Mesendoderm (in vitro differentiated cells): ENCODE measurements around the gene ADIG.

Experiments used
- DNase-seq: peaks from one replicate; pipeline ENCODE4 v3.0.0; 2013
- H2AK5ac ChIP-seq: 2 replicates; pipeline ENCODE4 v1.6.1; 2013; ENCODE audit warnings: low read length, inconsistent platforms
- H2BK120ac ChIP-seq: 2 replicates; pipeline ENCODE4 v1.6.1; 2013; ENCODE audit warnings: low read depth, mild to moderate bottlenecking, low read length, moderate library complexity, mixed read lengths
- H2BK15ac ChIP-seq: replicated peaks from 2 replicates; pipeline ENCODE4 v1.6.1; 2013; ENCODE audit warnings: low read depth, mild to moderate bottlenecking, moderate library complexity
- H2BK5ac ChIP-seq: 2 replicates; pipeline ENCODE4 v1.6.1; 2013; ENCODE audit warnings: low read length, inconsistent platforms
- H3K18ac ChIP-seq: 2 replicates; pipeline ENCODE4 v1.6.1; 2013; ENCODE audit warnings: mild to moderate bottlenecking, low read length, mixed read lengths
- H3K23ac ChIP-seq: one replicate; pipeline ENCODE4 v1.6.1; 2013; ENCODE audit warnings: low read length
- H3K27ac ChIP-seq: 2 replicates; pipeline ENCODE4 v1.5.1; 2013; ENCODE audit warnings: low read depth, mild to moderate bottlenecking, inconsistent platforms, low read length, moderate library complexity
- H3K27me3 ChIP-seq: 2 replicates; pipeline ENCODE4 v1.6.1; 2013; ENCODE audit warnings: low read length, control low read depth, mild to moderate bottlenecking, inconsistent platforms; ENCODE audit not compliant: insufficient read depth, poor library complexity
- H3K36me3 ChIP-seq: 2 replicates; pipeline ENCODE4 v1.6.1; 2013; ENCODE audit warnings: low read length, inconsistent platforms; ENCODE audit not compliant: control insufficient read depth, insufficient read depth
- H3K4ac ChIP-seq: one replicate; pipeline ENCODE4 v1.6.1; 2013; ENCODE audit warnings: low read depth, mild to moderate bottlenecking, low read length, moderate library complexity
- H3K4me1 ChIP-seq: 2 replicates; pipeline ENCODE4 v1.6.1; 2013; ENCODE audit warnings: low read depth, low read length, inconsistent platforms; ENCODE audit not compliant: control insufficient read depth
- H3K4me2 ChIP-seq: 2 replicates; pipeline ENCODE4 v1.6.1; 2013; ENCODE audit warnings: low read length
- H3K4me3 ChIP-seq: 2 replicates; pipeline ENCODE4 v1.5.1; 2013; ENCODE audit warnings: mild to moderate bottlenecking, low read length
- H3K56ac ChIP-seq: one replicate; pipeline ENCODE4 v1.6.1; 2013; ENCODE audit warnings: low read length
- H3K79me1 ChIP-seq: 2 replicates; pipeline ENCODE4 v1.6.1; 2013; ENCODE audit warnings: low read length, inconsistent platforms
- H3K79me2 ChIP-seq: 2 replicates; pipeline ENCODE4 v1.6.1; 2013; ENCODE audit warnings: mild to moderate bottlenecking, low read length; ENCODE audit not compliant: control insufficient read depth, insufficient read depth
- H3K9ac ChIP-seq: 2 replicates; pipeline ENCODE4 v1.6.1; 2013; ENCODE audit warnings: low read length, inconsistent platforms
- H4K5ac ChIP-seq: one replicate; pipeline ENCODE4 v1.6.1; 2013; ENCODE audit warnings: low read length
- H4K8ac ChIP-seq: one replicate; pipeline ENCODE4 v1.6.1; 2013; ENCODE audit warnings: low read depth, mild to moderate bottlenecking, control low read depth, low read length, moderate library complexity
- WGBS: extraction: QIAGEN DNeasy Blood & Tissue Kit; methylation state at CpG from one replicate; pipeline ENCODE4 v1.1.7; 2013; ENCODE audit warnings: low lambda C conversion rate, missing lambda C conversion rate; ENCODE audit not compliant: insufficient coverage; ENCODE audit errors: extremely low coverage; 5-methylcytosine and 5-hydroxymethylcytosine counted together

Gene ADIG

DNA sequence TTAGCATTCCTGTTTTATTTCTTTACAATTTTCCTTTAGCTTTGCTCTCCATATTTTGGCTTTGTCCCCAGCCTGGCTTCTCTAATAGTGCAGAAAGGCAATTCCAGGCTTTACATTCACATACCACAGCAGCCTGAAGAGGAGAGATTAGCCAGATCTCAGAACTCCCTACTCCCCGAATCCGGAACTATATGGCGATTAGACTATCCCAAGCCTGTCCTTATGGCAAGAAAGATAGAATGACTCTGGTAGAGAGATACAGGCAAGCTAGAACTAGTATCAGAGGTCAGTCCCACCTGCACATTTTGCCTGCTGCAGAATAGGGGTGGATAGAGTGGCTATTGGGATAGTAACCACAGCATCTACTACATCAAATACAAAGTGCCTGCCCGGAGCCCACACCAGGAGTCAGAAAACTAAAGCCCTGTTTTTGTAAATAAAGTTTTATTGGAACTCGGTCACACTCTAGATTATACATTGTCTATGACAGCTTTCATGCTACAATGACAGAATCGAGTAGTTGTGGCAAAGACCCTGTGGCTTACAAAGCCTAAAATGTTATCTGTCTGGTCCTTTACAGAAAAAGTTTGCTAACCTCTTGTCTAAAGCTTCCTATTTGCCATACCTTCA is 17.1 kb upstream of the ADIG start:
- Histone ChIP-seq H4K8ac (no peak overlapping the region), H3K4ac (no peak overlapping the region), H3K79me1 (no peaks in the 10 kb centered on the region), H2BK120ac (no peak overlapping the region), H3K56ac (no peak overlapping the region), H3K27ac (no peak overlapping the region), H3K79me2 (no peaks in the 10 kb centered on the region), H4K5ac (no peak overlapping the region), H3K23ac (no peak overlapping the region), H3K18ac (no peak overlapping the region), H3K27me3 (no peaks in the 10 kb centered on the region), H3K4me3 (no peak overlapping the region), H3K4me2 (no peak overlapping the region), H3K9ac (no peak overlapping the region), H3K36me3 (no peaks in the 10 kb centered on the region), H3K4me1 (peaks cover 6% of the 10 kb centered on the region), H2BK15ac (no peak overlapping the region), H2AK5ac (no peak overlapping the region), H2BK5ac (no peak overlapping the region)
- WGBS, result no CpG with 5 or more reads among the region's 6 CpGs
- no peak for DNase-seq

DNA sequence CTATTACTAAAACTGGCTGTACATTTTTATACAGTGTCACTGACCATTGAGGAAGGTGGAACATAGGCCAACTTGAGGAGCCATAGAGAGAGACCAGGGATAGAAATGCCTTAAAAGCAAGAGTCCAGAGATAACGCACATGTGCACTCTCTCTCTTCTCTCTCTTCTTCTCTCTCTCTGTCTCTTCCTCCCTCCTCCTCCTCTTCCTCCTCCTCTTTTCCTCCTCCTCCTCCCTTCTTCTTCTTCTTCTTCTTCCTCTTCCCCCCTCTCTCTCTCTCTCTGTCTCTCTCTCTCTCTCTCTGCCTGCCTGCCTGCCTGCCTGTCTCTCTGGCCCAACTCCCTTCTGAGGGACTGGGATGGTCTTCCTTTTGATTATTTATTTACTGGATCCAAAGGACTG is 16.3 kb upstream of the ADIG start:
- Histone ChIP-seq H3K79me1 (no peaks in the 10 kb centered on the region), H3K56ac (no peak overlapping the region), H4K8ac (no peak overlapping the region), H3K27me3 (no peaks in the 10 kb centered on the region), H4K5ac (no peak overlapping the region), H3K27ac (no peak overlapping the region), H2AK5ac (no peak overlapping the region), H3K79me2 (no peaks in the 10 kb centered on the region), H2BK5ac (no peak overlapping the region), H3K4me1 (peaks cover 4% of the 10 kb centered on the region), H3K36me3 (no peaks in the 10 kb centered on the region), H3K23ac (no peak overlapping the region), H3K4me3 (no peak overlapping the region), H3K4ac (no peak overlapping the region), H3K4me2 (no peak overlapping the region), H2BK15ac (no peak overlapping the region), H3K9ac (no peak overlapping the region), H3K18ac (no peak overlapping the region), H2BK120ac (no peak overlapping the region)
- no CpG with 5 or more reads among the region's 1 CpG for WGBS
- DNase-seq, result no peak

DNA sequence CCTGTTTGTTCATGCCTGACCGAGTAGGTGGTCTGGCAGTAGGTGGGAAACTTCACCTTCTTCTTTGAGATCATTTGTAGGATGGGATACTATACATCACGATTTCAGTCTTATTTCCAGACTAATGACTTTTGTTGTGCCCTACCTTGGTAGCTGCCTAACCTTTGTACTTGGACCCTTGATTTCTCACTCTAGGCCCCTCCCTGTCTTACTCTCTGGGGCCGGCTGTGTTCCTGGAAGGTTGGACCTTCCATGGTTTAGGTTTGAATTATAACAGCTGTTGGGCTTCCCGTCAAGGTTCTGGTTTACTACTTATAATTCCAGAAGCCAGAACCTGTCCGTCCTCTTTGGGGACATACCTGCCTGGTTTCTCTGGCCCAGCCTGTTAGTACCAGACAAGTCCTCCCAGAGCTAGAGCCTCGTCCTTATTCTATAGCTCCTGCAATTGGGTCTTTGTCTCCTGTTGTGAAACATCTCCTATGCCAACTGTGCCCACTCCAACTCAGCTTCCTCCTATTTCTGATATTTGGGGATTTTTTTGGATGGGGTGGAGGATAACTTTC is 14.9 kb upstream of the ADIG start:
- Histone ChIP-seq H3K27ac (no peak overlapping the region), H3K4ac (no peak overlapping the region), H2BK15ac (no peak overlapping the region), H3K18ac (no peak overlapping the region), H3K79me2 (no peaks in the 10 kb centered on the region), H2BK120ac (no peak overlapping the region), H3K79me1 (no peaks in the 10 kb centered on the region), H2AK5ac (no peak overlapping the region), H4K5ac (no peak overlapping the region), H2BK5ac (no peak overlapping the region), H3K9ac (no peak overlapping the region), H3K4me3 (no peak overlapping the region), H3K27me3 (no peaks in the 10 kb centered on the region), H3K56ac (no peak overlapping the region), H3K4me2 (no peak overlapping the region), H3K4me1 (no peaks in the 10 kb centered on the region), H3K23ac (no peak overlapping the region), H4K8ac (no peak overlapping the region), H3K36me3 (no peaks in the 10 kb centered on the region)
- no peak for DNase-seq
- no CpG with 5 or more reads among the region's 6 CpGs for WGBS

DNA sequence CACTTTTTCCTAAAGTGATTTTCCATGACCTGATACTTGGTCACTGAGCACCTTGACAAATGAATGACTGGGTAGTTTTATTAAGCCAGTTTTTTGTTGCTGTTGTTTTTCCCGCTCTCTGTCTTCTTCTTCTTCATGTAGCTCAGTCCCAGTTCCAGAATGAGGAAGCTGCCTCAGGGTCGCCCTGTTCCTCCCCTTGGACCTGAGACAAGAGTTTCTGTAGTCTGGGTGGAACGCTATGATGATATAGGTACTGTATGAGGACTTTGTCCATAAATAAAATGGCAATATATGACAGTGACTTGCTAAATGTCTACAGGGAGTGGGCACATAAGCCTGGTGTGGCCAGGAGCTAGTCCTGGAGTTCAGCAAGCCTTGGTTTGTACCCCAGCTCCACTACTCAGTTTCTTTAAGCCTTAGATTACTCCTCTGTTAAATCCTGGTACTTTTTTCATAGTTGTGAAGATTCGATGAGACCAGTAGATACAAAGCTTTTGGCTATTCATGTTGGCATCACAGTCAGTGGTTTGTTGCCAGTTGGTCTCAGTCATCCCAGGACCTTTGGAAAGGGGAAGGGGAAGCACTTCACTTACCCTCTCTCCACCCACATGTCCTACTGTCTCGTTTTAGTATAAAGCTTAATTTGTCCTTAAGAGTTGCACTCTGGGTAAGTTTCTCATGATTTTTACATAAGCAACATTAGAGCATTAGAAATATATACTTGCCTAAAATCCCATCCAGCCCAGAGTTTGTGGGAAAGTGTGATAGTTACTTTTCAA is 11.1 kb upstream of the ADIG start:
- Histone ChIP-seq H2AK5ac (no peak overlapping the region), H4K8ac (no peak overlapping the region), H2BK120ac (no peak overlapping the region), H2BK5ac (no peak overlapping the region), H3K79me1 (no peaks in the 10 kb centered on the region), H3K4ac (no peak overlapping the region), H4K5ac (no peak overlapping the region), H3K79me2 (no peaks in the 10 kb centered on the region), H3K36me3 (no peaks in the 10 kb centered on the region), H3K27ac (no peak overlapping the region), H3K18ac (no peak overlapping the region), H3K4me2 (no peak overlapping the region), H3K56ac (no peak overlapping the region), H3K4me1 (no peaks in the 10 kb centered on the region), H2BK15ac (no peak overlapping the region), H3K9ac (no peak overlapping the region), H3K4me3 (no peak overlapping the region), H3K27me3 (no peaks in the 10 kb centered on the region), H3K23ac (no peak overlapping the region)
- DNase-seq, result no peak
- no CpG with 5 or more reads among the region's 5 CpGs for WGBS

DNA sequence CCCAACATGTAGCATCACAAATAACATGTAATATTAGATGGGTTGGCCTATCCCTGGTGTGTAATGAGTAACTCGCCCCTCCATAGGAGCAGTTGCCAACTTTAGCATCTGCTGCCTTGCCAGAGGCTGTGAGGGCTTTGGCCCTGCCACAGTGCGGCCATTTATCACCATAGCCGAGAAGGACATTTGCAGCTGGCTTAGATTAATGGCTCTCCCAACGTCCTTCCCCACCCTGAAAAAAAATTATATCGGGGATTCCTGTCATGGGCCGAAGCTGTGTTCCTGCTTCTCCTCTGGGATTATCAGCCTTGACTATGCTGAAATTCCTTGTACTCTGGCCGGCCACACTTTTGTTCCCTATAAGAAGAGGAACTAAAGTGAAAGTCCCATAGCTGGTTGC is 7.6 kb upstream of the ADIG start:
- DNase-seq, result no peak
- Histone ChIP-seq H2AK5ac (no peak overlapping the region), H3K36me3 (no peaks in the 10 kb centered on the region), H4K8ac (no peak overlapping the region), H3K23ac (no peak overlapping the region), H3K79me1 (no peaks in the 10 kb centered on the region), H3K4me2 (no peak overlapping the region), H2BK5ac (no peak overlapping the region), H3K4ac (no peak overlapping the region), H3K27me3 (no peaks in the 10 kb centered on the region), H3K4me1 (no peaks in the 10 kb centered on the region), H3K18ac (peak overlapping the region; percentile 80), H3K79me2 (no peaks in the 10 kb centered on the region), H3K4me3 (no peak overlapping the region), H3K27ac (no peak overlapping the region), H4K5ac (no peak overlapping the region), H3K9ac (no peak overlapping the region), H2BK120ac (no peak overlapping the region), H2BK15ac (no peak overlapping the region), H3K56ac (no peak overlapping the region)
- no CpG with 5 or more reads among the region's 7 CpGs for WGBS
